Ishikawa (cell line): Measurements from ENCODE around the gene VTI1B.

Experiments used
- CEBPB ChIP-seq: IDR thresholded peaks from 2 replicates; pipeline ENCODE4 v1.6.1; 2012
- CREB1 ChIP-seq: IDR thresholded peaks from 2 replicates; pipeline ENCODE4 v1.6.1; 2012; ENCODE audit warnings: low read depth
- EGR1 ChIP-seq: IDR thresholded peaks from 2 replicates; pipeline ENCODE4 v1.6.1; 2012
- EP300 ChIP-seq: IDR thresholded peaks from 2 replicates; pipeline ENCODE4 v1.6.1; 2012; ENCODE audit warnings: borderline replicate concordance
- FOXM1 ChIP-seq: IDR thresholded peaks from 2 replicates; pipeline ENCODE4 v1.6.1; 2012; ENCODE audit warnings: low read depth, borderline replicate concordance
- NFIC ChIP-seq: IDR thresholded peaks from 2 replicates; pipeline ENCODE4 v1.6.1; 2012
- RAD21 ChIP-seq: IDR thresholded peaks from 2 replicates; pipeline ENCODE4 v1.6.1; 2012; ENCODE audit warnings: low read depth
- TAF1 ChIP-seq: IDR thresholded peaks from 2 replicates; pipeline ENCODE4 v1.6.1; 2012; ENCODE audit warnings: low read depth, mild to moderate bottlenecking
- TCF12 ChIP-seq: IDR thresholded peaks from 2 replicates; pipeline ENCODE4 v1.6.1; 2012; ENCODE audit warnings: low read depth
- TEAD4 ChIP-seq: IDR thresholded peaks from 2 replicates; pipeline ENCODE4 v1.6.1; 2012
- YY1 ChIP-seq: IDR thresholded peaks from 2 replicates; pipeline ENCODE4 v1.6.1; 2012; ENCODE audit warnings: low read depth
- ZBTB7A ChIP-seq: IDR thresholded peaks from 2 replicates; pipeline ENCODE4 v1.6.1; 2012; ENCODE audit warnings: low read depth
- TF ChIP-seq, protein P1 (sequence below): IDR thresholded peaks from 2 replicates; pipeline ENCODE4 v1.6.1; 2012
- TF ChIP-seq, protein P2 (sequence below): IDR thresholded peaks from 2 replicates; pipeline ENCODE4 v1.6.1; 2012; ENCODE audit warnings: low read depth, mild to moderate bottlenecking

The VTI1B gene, protein sequence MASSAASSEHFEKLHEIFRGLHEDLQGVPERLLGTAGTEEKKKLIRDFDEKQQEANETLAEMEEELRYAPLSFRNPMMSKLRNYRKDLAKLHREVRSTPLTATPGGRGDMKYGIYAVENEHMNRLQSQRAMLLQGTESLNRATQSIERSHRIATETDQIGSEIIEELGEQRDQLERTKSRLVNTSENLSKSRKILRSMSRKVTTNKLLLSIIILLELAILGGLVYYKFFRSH

DNA sequence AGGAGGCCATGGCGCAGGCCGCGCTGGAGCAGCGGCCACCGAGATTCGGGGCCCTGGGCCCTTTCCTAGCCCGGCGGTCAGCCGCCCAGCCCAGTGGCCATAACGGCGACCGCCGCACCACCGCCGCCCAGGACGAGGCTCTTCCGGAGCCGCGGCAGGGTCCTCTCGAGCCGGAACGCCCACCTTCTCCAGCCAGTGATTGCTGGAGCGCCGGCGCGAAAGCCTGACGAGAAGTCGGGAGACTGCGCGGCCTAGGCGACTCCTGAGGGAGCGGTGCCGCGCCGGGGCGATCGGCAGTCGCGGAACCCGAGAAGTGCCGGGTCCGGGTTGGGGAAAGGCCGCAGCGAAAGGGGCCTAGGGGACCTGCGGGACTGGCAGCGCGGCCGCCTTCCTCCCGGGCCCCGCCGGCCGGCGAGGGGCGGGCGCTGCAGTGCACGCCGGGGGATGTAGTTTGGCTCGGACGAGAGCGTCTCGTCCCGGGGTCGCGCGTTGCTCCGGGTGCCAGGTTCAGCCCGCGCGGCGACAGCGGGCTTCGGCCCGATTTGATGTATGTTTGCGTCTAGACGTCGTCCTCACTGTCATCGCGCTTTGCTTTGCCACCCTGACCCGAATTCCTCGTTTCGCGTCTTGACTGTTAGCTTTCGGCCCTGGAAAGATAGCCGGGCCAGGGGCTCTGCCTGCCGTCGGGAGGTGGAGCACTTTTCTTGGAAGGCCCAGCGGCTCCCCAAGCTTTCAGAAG is at the start of gene VTI1B:
Gene VTI1B (minus strand): TSS at position 153 of the 739 bp plus-strand sequence. CDS start 143 bp downstream, at position 10.
- TF ChIP-seq FOXM1 = no peak
- no peak; the same call in 1 of the 2 replicates for TF ChIP-seq CREB1
- TF ChIP-seq, protein P1, sequence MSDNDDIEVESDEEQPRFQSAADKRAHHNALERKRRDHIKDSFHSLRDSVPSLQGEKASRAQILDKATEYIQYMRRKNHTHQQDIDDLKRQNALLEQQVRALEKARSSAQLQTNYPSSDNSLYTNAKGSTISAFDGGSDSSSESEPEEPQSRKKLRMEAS = peak; percentile 52
- peak; percentile 49; the same call in 1 of the 2 replicates for TF ChIP-seq YY1
- peak; percentile 58 for TF ChIP-seq TAF1
- peak; percentile 56; the same call in 1 of the 2 replicates for TF ChIP-seq NFIC
- TF ChIP-seq ZBTB7A = peak; percentile 73; the same call in 1 of the 2 replicates
- peak; percentile 21; the same call in 1 of the 2 replicates for TF ChIP-seq TEAD4

DNA sequence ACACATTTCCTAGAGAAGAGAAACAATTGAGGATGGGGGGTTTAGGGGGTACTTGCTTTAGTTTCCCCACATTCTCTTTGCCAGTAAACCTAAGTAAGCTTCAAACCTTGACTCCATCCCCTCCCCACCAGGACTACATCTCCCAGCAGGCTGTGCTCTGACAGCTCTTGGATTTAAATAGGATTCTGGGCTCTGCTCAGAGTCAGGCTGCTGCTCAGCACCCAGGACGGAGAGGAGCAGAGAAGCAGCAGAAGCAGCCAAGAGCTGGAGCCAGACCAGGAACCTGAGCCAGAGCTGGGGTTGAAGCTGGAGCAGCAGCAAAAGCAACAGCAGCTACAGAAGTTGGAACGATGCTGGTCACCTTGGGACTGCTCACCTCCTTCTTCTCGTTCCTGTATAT is 47.9 kb upstream of the VTI1B start:
- TF ChIP-seq, protein P1 = no peak
- no peak for TF ChIP-seq CEBPB
- no peak for TF ChIP-seq EGR1
- TF ChIP-seq EP300 = no peak
- TF ChIP-seq CREB1 = no peak
- TF ChIP-seq RAD21 = no peak
- TF ChIP-seq TAF1 = no peak
- TF ChIP-seq, protein P2, sequence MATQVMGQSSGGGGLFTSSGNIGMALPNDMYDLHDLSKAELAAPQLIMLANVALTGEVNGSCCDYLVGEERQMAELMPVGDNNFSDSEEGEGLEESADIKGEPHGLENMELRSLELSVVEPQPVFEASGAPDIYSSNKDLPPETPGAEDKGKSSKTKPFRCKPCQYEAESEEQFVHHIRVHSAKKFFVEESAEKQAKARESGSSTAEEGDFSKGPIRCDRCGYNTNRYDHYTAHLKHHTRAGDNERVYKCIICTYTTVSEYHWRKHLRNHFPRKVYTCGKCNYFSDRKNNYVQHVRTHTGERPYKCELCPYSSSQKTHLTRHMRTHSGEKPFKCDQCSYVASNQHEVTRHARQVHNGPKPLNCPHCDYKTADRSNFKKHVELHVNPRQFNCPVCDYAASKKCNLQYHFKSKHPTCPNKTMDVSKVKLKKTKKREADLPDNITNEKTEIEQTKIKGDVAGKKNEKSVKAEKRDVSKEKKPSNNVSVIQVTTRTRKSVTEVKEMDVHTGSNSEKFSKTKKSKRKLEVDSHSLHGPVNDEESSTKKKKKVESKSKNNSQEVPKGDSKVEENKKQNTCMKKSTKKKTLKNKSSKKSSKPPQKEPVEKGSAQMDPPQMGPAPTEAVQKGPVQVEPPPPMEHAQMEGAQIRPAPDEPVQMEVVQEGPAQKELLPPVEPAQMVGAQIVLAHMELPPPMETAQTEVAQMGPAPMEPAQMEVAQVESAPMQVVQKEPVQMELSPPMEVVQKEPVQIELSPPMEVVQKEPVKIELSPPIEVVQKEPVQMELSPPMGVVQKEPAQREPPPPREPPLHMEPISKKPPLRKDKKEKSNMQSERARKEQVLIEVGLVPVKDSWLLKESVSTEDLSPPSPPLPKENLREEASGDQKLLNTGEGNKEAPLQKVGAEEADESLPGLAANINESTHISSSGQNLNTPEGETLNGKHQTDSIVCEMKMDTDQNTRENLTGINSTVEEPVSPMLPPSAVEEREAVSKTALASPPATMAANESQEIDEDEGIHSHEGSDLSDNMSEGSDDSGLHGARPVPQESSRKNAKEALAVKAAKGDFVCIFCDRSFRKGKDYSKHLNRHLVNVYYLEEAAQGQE = no peak
- TF ChIP-seq NFIC = no peak
- TF ChIP-seq YY1 = no peak
- TF ChIP-seq TEAD4 = no peak
- TF ChIP-seq TCF12 = no peak
- no peak for TF ChIP-seq ZBTB7A

DNA sequence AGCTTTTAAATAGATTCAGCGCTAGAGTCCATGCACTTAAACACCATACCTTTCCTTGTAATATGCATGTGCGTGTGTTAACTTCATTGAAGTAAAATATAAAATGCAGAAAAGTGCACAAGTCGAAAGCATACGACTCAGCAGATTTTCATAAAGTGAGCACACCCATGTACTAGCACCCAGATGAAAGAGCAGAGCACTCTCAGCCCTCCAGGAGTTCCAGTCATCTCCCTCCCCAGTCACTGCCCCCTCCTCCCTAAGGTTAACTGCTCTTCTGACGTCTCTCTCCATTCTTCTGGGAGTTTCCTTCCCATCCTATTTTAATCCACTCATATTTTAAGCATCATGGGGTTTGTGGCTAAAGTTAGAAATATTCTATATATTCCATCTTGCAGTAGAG is 47.4 kb upstream of the VTI1B start:
- TF ChIP-seq CREB1 = no peak
- TF ChIP-seq, protein P1 = no peak
- no peak for TF ChIP-seq ZBTB7A
- TF ChIP-seq TAF1 = no peak
- TF ChIP-seq FOXM1 = no peak
- no peak for TF ChIP-seq EGR1
- TF ChIP-seq YY1 = no peak
- TF ChIP-seq, protein P2 = no peak
- TF ChIP-seq TEAD4 = no peak

DNA sequence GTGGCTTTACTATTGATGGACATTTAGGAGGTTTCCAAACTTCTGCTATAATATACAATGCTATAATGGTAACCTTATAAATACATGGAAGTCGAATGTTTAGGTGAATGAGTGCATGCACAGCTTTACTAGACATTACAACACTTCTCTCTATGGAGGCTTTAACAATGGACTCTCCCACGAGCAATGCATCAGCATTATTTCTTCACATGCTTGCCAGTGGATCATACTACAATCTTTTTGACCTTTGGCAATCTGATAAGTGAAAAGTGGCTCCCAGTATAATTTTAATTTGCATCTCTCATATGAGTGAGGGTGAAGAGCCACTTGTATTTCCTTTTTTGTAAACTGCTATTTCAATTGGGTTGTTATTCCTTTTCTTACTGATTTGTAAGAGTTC is 45.4 kb upstream of the VTI1B start:
- no peak for TF ChIP-seq ZBTB7A
- TF ChIP-seq EP300 = no peak
- TF ChIP-seq EGR1 = no peak
- no peak for TF ChIP-seq TEAD4
- no peak for TF ChIP-seq YY1
- no peak for TF ChIP-seq NFIC
- TF ChIP-seq TCF12 = no peak
- TF ChIP-seq RAD21 = no peak
- no peak for TF ChIP-seq CEBPB
- TF ChIP-seq, protein P2 = no peak
- TF ChIP-seq, protein P1 = no peak
- TF ChIP-seq CREB1 = no peak
- TF ChIP-seq FOXM1 = no peak
